ENCODE results near the gene SLFNL1.

GRCh38 chr1:41015897-41016470 is 5.5 kb downstream of the SLFNL1 start:
- no peak for TF ChIP-seq CTCF (conservative IDR thresholded peaks at IDR 0.05; ENCODE audit: low read depth, low read length)
- TF ChIP-seq EZH2 (IDR thresholded peaks at IDR 0.05; ENCODE audit: borderline replicate concordance, low read depth, low read length, poor library complexity, severe bottlenecking), result no peak
